WTC11 (cell line): ENCODE data around the gene GAST. TPM values are rescaled to one million over a fixed set of nuclear protein-coding genes. Genes with fewer than 3 reads are reported as not detected.

Experiments
- ATAC-seq: fragments of 200-7000 bp; cut with Tn5 transposase; 2 replicates; pipeline ENCODE4 v1.10.0; 2021; ENCODE audit warnings: mild to moderate bottlenecking, moderate library complexity
- CTCF ChIA-PET: fragments of 300-600 bp; sonication (Branson Sonifier 250); formaldehyde crosslinking; loops from one replicate; lab custom pipeline; 2021; ENCODE audit warnings: antibody characterized with exemption; lab: Charles Lee
- POLR2A ChIA-PET: fragments of 350-600 bp; sonication (Branson Sonifier 250); formaldehyde crosslinking; loops from one replicate; lab custom pipeline; 2021; ENCODE audit warnings: antibody characterized with exemption; lab: Charles Lee
- DNase-seq: peaks from one replicate; pipeline ENCODE4 v3.0.0; 2021; ENCODE audit warnings: low spot score
- H3K27ac Mint-ChIP-seq: 2 replicates; pipeline ENCODE4 v1.8.0; 2021; ENCODE audit warnings: mixed read lengths
- H3K27me3 Mint-ChIP-seq: 2 replicates; pipeline ENCODE4 v1.8.0; 2021; ENCODE audit warnings: low read depth, mild to moderate bottlenecking, moderate library complexity, mixed read lengths
- H3K36me3 Mint-ChIP-seq: 2 replicates; pipeline ENCODE4 v1.8.0; 2021; ENCODE audit warnings: mixed read lengths
- H3K4me1 Mint-ChIP-seq: 2 replicates; pipeline ENCODE4 v1.8.0; 2022; ENCODE audit warnings: mixed read lengths
- H3K4me3 Mint-ChIP-seq: 2 replicates; pipeline ENCODE4 v1.8.0; 2021; ENCODE audit warnings: mild to moderate bottlenecking, moderate library complexity, mixed read lengths
- H3K9me3 Mint-ChIP-seq: 2 replicates; pipeline ENCODE4 v1.8.0; 2021; ENCODE audit warnings: mixed read lengths
- AR ChIP-seq: fragments of 250-450 bp; sonication (Bioruptor Pico); IDR thresholded peaks from 2 replicates; pipeline ENCODE4 v1.9.0; 2021; ENCODE audit warnings: mild to moderate bottlenecking
- ATF1 ChIP-seq: sonication (generic); formaldehyde crosslinking; IDR thresholded peaks from 2 replicates; pipeline ENCODE4 v1.8.1; 2023; ENCODE audit warnings: mild to moderate bottlenecking, moderate library complexity, missing genetic modification reagents
- ATF3 ChIP-seq: sonication (generic); formaldehyde crosslinking; conservative IDR thresholded peaks from 2 replicates; pipeline ENCODE4 v1.8.1; 2022; ENCODE audit warnings: mild to moderate bottlenecking, missing genetic modification reagents
- CDX4 ChIP-seq: fragments of 250-450 bp; sonication (Bioruptor Pico); IDR thresholded peaks from 2 replicates; pipeline ENCODE4 v1.9.0; 2021; ENCODE audit warnings: moderate library complexity, mild to moderate bottlenecking, inconsistent platforms, borderline replicate concordance
- E2F1 ChIP-seq: sonication (generic); formaldehyde crosslinking; IDR thresholded peaks from 2 replicates; pipeline ENCODE4 v1.8.0; 2022; ENCODE audit warnings: mild to moderate bottlenecking, missing genetic modification reagents
- ETV6 ChIP-seq: sonication (generic); formaldehyde crosslinking; IDR thresholded peaks from 2 replicates; pipeline ENCODE4 v1.8.1; 2022; ENCODE audit warnings: mild to moderate bottlenecking, missing genetic modification reagents
- FOXK1 ChIP-seq: sonication (generic); formaldehyde crosslinking; IDR thresholded peaks from 2 replicates; pipeline ENCODE4 v1.8.0; 2022; ENCODE audit warnings: mild to moderate bottlenecking, moderate library complexity, missing genetic modification reagents
- HMGA2 ChIP-seq: fragments of 250-450 bp; sonication (Bioruptor Pico); IDR thresholded peaks from 2 replicates; pipeline ENCODE4 v1.4.0; 2021; ENCODE audit warnings: mild to moderate bottlenecking, moderate library complexity
- MAX ChIP-seq: sonication (generic); formaldehyde crosslinking; IDR thresholded peaks from 2 replicates; pipeline ENCODE4 v1.8.0; 2022; ENCODE audit warnings: mild to moderate bottlenecking, missing genetic modification reagents
- NFE2L1 ChIP-seq: sonication (generic); formaldehyde crosslinking; IDR thresholded peaks from 2 replicates; pipeline ENCODE4 v1.8.1; 2023; ENCODE audit warnings: missing genetic modification reagents
- NFYB ChIP-seq: sonication (generic); formaldehyde crosslinking; conservative IDR thresholded peaks from 2 replicates; pipeline ENCODE4 v1.8.0; 2022; ENCODE audit warnings: low read depth, missing genetic modification reagents
- NR3C1 ChIP-seq: sonication (generic); formaldehyde crosslinking; conservative IDR thresholded peaks from 2 replicates; pipeline ENCODE4 v1.8.1; 2023; ENCODE audit warnings: low read depth, mild to moderate bottlenecking, missing genetic modification reagents
- PRDM15 ChIP-seq: sonication (generic); formaldehyde crosslinking; IDR thresholded peaks from 2 replicates; pipeline ENCODE4 v1.8.0; 2022; ENCODE audit warnings: missing genetic modification reagents
- RELA ChIP-seq: sonication (generic); formaldehyde crosslinking; IDR thresholded peaks from 2 replicates; pipeline ENCODE4 v1.8.1; 2022; ENCODE audit warnings: missing genetic modification reagents, mild to moderate bottlenecking, borderline replicate concordance
- SMAD3 ChIP-seq: sonication (generic); formaldehyde crosslinking; IDR thresholded peaks from 2 replicates; pipeline ENCODE4 v1.8.0; 2022; ENCODE audit warnings: missing genetic modification reagents, mild to moderate bottlenecking, borderline replicate concordance
- SP1 ChIP-seq: sonication (generic); formaldehyde crosslinking; conservative IDR thresholded peaks from 2 replicates; pipeline ENCODE4 v1.8.1; 2022; ENCODE audit warnings: missing genetic modification reagents
- TEAD1 ChIP-seq: sonication (generic); formaldehyde crosslinking; IDR thresholded peaks from 2 replicates; pipeline ENCODE4 v1.8.0; 2022; ENCODE audit warnings: mild to moderate bottlenecking, missing genetic modification reagents
- ZMAT4 ChIP-seq: fragments of 250-450 bp; sonication (Bioruptor Pico); IDR thresholded peaks from 2 replicates; pipeline ENCODE4 v1.9.0; 2021; ENCODE audit warnings: mild to moderate bottlenecking
- ZNF219 ChIP-seq: sonication (generic); formaldehyde crosslinking; IDR thresholded peaks from 2 replicates; pipeline ENCODE4 v1.8.0; 2023; ENCODE audit warnings: missing genetic modification reagents, mild to moderate bottlenecking, borderline replicate concordance
- ZNF232 ChIP-seq: sonication (generic); formaldehyde crosslinking; IDR thresholded peaks from 2 replicates; pipeline ENCODE4 v1.8.0; 2022; ENCODE audit warnings: mild to moderate bottlenecking, missing genetic modification reagents
- ZNF317 ChIP-seq: sonication (generic); formaldehyde crosslinking; IDR thresholded peaks from 2 replicates; pipeline ENCODE4 v1.8.1; 2023; ENCODE audit warnings: low read depth, mild to moderate bottlenecking, moderate library complexity, missing genetic modification reagents, borderline replicate concordance
- ZNF396 ChIP-seq: fragments of 250-450 bp; sonication (Bioruptor Pico); IDR thresholded peaks from 2 replicates; pipeline ENCODE4 v1.8.0; 2021; ENCODE audit warnings: mild to moderate bottlenecking, moderate library complexity, borderline replicate concordance
- ZNF423 ChIP-seq: fragments of 250-450 bp; sonication (Bioruptor Pico); IDR thresholded peaks from 2 replicates; pipeline ENCODE4 v2.1.2; 2022; ENCODE audit warnings: mild to moderate bottlenecking, moderate library complexity
- ZNF671 ChIP-seq: fragments of 250-450 bp; sonication (Bioruptor Pico); IDR thresholded peaks from 2 replicates; pipeline ENCODE4 v1.8.0; 2021; ENCODE audit warnings: mild to moderate bottlenecking
- ZSCAN18 ChIP-seq: fragments of 250-450 bp; sonication (Bioruptor Pico); IDR thresholded peaks from 2 replicates; pipeline ENCODE4 v2.1.2; 2022; ENCODE audit warnings: mild to moderate bottlenecking, moderate library complexity
- total RNA-seq: library from RNA; stranded (reverse); gene quantifications from 3 replicates; pipeline ENCODE4 v1.2.3, GENCODE V29; 2021

Gene GAST
- total RNA-seq, 1 experiment from 2014 or later: not detected

- Mint-ChIP-seq H3K27me3 (peaks cover 76% of the 10 kb centered on the region), H3K4me3 (peak within 1 kb of the TSS; percentile 75), H3K4me1 (peaks cover 20% of the 10 kb centered on the region), H3K9me3 (no peaks in the 10 kb centered on the region), H3K36me3 (no peaks in the 10 kb centered on the region), H3K27ac (peak within 1 kb of the TSS; percentile 49; the same call in 1 of the 2 replicates)
- POLR2A ChIA-PET: interaction anchor here (0.7 to 3.4 kb wide), 4 partner anchors 10 to 185 kb away, joined by 3 to 15 read pairs (median 4); partner anchors contain the start of genes ACLY, FKBP10 and JUP
- CTCF ChIA-PET: interaction anchor here (0.7 to 3.9 kb wide), 3 partner anchors 14 to 67 kb away, joined by 4 to 37 read pairs (median 8); partner anchors contain the start of gene JUP
- ATAC-seq (peak; percentile 63), DNase-seq (peak; percentile 78)
- TF ChIP-seq ZNF671 (CRISPR knock-in tag): no peak
- no peak for TF ChIP-seq ATF1 (CRISPR knock-in tag)
- no peak; the same call in 1 of the 2 replicates for TF ChIP-seq NFE2L1
- TF ChIP-seq ATF3 (CRISPR knock-in tag): no peak
- no peak for TF ChIP-seq AR (CRISPR knock-in tag)
- peak; percentile 33; the same call in 1 of the 2 replicates for TF ChIP-seq FOXK1 (CRISPR knock-in tag)
- TF ChIP-seq PRDM15: no peak
- TF ChIP-seq SMAD3 (CRISPR knock-in tag): no peak
- no peak for TF ChIP-seq NR3C1
- peak; percentile 49 for TF ChIP-seq TEAD1 (CRISPR knock-in tag)
- no peak for TF ChIP-seq ZNF396 (CRISPR knock-in tag)
- TF ChIP-seq ZMAT4 (CRISPR knock-in tag): peak; percentile 65; the same call in 1 of the 2 replicates
- peak; percentile 67; the same call in 1 of the 2 replicates for TF ChIP-seq ETV6 (CRISPR knock-in tag)
- no peak for TF ChIP-seq E2F1 (CRISPR knock-in tag)
- no peak for TF ChIP-seq CDX4 (CRISPR knock-in tag)
- TF ChIP-seq HMGA2 (CRISPR knock-in tag): no peak
- TF ChIP-seq ZNF219: no peak
- peak; percentile 67 for TF ChIP-seq SP1 (CRISPR knock-in tag)
- no peak for TF ChIP-seq RELA (CRISPR knock-in tag)
- peak; percentile 31; the same call in 1 of the 2 replicates for TF ChIP-seq MAX (CRISPR knock-in tag)
- no peak for TF ChIP-seq ZNF232 (CRISPR knock-in tag)
- no peak for TF ChIP-seq NFYB
- no peak for TF ChIP-seq ZNF423
- no peak for TF ChIP-seq ZSCAN18 (CRISPR knock-in tag)
- TF ChIP-seq ZNF317: no peak
Observed at GRCh38 chr17:41734139-41734948, 22.2 kb downstream of the GAST start, which contains the start of gene HAP1. HAP1 (minus strand) TSS chr17:41734643; CDS start chr17:41734634, 9 bp downstream.
